Panc1 (cell line): ENCODE results near the gene PSMB9.

ENCODE experiments used
- CTCF ChIP-seq: fragments of 450-650 bp; IDR thresholded peaks from 2 replicates; pipeline ENCODE4 v1.5.1; 2017; ENCODE audit warnings: mild to moderate bottlenecking
- POLR2AphosphoS5 ChIP-seq: IDR thresholded peaks from 2 replicates; pipeline ENCODE4 v1.6.1; 2012; ENCODE audit warnings: mild to moderate bottlenecking, low read depth, low read length, moderate library complexity
- REST ChIP-seq, 2 experiments: IDR thresholded peaks; 2 replicates each; pipeline ENCODE4 v1.6.1; 2011 to 2012; ENCODE audit warnings: low read depth in 2 of 2, control low read depth in 1 of 2, low read length in 1 of 2, mild to moderate bottlenecking in 1 of 2, moderate library complexity in 1 of 2; ENCODE audit not compliant: insufficient read depth in 1 of 2
- SIN3A ChIP-seq: IDR thresholded peaks from 2 replicates; pipeline ENCODE4 v1.6.1; 2012; ENCODE audit warnings: low read depth, mild to moderate bottlenecking, low read length, moderate library complexity, borderline replicate concordance; ENCODE audit not compliant: insufficient read depth

GRCh38 chr6:32816746-32817204 lies 37.2 kb upstream of the PSMB9 start, which contains the start of gene HLA-DOB:
- TF ChIP-seq CTCF (no peak), POLR2AphosphoS5 (no peak), SIN3A (no peak), REST (IDR thresholded peaks at IDR 0.05; ENCODE audit: insufficient read depth in 1 of 2, low read depth in 2 of 2, low read length in 1 of 2) (no peak)
